OCI-LY7 (cell line): ENCODE measurements around the gene LATS2.

Experiments
- CTCF ChIP-seq: fragments of 200-600 bp; sonication (generic); conservative IDR thresholded peaks from 2 replicates; pipeline ENCODE4 v1.5.1; 2014; ENCODE audit warnings: mild to moderate bottlenecking, antibody characterized with exemption, low read length, moderate library complexity, mixed read lengths
- EZH2phosphoT487 ChIP-seq: fragments of 200-600 bp; sonication (generic); IDR thresholded peaks from 2 replicates; pipeline ENCODE4 v1.6.1; 2018; ENCODE audit warnings: low read depth, borderline replicate concordance, mild to moderate bottlenecking, mixed run types, antibody characterized with exemption, low read length, moderate library complexity, mixed read lengths

GRCh38 chr13:21008026-21008425 lies 53.4 kb downstream of the LATS2 start:
- TF ChIP-seq EZH2phosphoT487, result no peak
- TF ChIP-seq CTCF, result no peak
